GM18870 (cell line): ENCODE results near the gene UQCC3.
"Not testable (repeated sequence)": the region's sequence is repeated elsewhere in the genome, so short reads cannot be mapped to it uniquely, and the experiment has no call there.

Experiments
- ATAC-seq: cut with Tn5 transposase; IDR thresholded peaks from one replicate; pipeline ENCODE4 v1.9.1; 2021; ENCODE audit warnings: moderate library complexity; ENCODE audit not compliant: unreplicated experiment

The UQCC3 gene

GRCh38 chr11:62702246-62702645 is 30.8 kb downstream of the UQCC3 start:
- no peak for ATAC-seq

- not testable (repeated sequence) for ATAC-seq
These were observed 32.4 kb downstream of the UQCC3 start for GRCh38 chr11:62703921-62704320.

- no peak for ATAC-seq
These were observed 33.9 kb downstream of the UQCC3 start for GRCh38 chr11:62705413-62705812.

- no peak for ATAC-seq
These were observed 34.7 kb downstream of the UQCC3 start for GRCh38 chr11:62705880-62706849.

GRCh38 chr11:62706850-62707247 is 35.4 kb downstream of the UQCC3 start:
- no peak for ATAC-seq

DNA sequence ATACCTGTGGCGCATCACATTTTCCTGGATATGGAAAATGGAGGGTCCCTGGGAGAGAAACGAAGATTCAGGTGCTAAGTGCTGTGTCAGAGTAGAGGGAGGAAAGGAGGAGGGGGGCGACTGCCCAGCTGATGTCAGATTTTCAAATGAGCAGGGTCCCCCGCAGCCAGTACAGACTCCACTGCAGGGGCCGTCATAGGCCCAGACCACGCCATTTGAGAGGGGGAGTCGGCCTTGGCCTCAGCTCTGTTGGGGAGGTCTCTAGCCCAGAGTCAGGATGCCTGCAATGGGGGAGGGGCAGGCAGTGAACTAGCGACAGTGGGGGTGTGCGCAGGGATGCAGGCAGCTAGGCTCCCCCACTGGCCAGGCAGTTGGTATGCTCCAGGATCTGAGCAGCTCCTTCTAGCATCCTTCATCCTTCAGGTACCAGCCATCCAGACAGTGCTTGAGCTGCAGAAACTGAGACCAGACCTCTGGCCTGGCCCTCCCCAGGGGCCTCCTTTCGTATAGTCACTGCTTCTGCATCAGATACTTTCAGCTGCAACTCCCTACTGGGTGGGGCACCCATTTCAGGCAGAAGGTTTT is 35.9 kb downstream of the UQCC3 start, which contains the start of the genes BSCL2 and GNG3:
BSCL2 (minus strand) TSS at position 148 of the 585 bp plus-strand sequence. CDS start 229 bp downstream, outside the sequence.
GNG3 (plus strand) TSS at position 400 of the 585 bp plus-strand sequence. CDS start 620 bp downstream, outside the sequence.
- no peak for ATAC-seq

DNA sequence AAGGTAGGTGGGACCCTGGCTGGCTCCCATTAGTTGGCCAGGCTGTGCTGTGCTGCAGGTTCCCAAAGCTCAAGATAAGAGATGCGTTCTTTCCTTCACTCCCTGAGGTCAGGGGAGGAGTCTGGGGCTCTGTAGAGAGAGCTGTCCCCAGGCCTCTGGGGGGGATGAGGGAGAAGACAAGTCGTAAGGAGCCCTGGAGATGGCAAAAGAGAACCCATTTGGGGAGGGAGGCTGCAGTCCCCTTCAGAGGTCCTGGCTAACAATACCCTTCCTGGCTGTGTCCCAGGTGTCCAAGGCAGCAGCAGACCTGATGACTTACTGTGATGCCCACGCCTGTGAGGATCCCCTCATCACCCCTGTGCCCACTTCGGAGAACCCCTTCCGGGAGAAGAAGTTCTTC is 36.9 kb downstream of the UQCC3 start:
- ATAC-seq = no peak

DNA sequence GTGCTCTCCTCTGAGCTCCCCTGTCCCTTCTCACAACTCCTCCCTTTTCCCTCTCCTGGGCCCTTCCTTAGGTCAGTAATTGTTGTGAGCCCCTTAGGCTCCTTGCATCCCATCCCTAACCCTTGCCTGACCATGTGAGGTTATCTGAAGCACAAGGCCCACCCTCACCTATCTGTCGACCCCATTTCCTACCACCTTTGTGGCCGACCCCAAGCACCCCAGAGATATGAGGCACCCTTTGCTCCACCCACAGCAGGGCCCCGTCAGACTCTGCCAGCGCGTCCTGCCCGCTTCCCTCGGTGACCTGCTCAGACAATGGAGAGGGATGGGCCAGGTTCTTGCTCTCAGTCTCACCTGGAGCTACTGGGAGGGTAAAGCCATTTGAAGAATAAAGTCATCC is 37.3 kb downstream of the UQCC3 start:
- ATAC-seq = no peak

- ATAC-seq = peak; percentile 66
These were observed 38.0 kb downstream of the UQCC3 start for GRCh38 chr11:62709247-62710000.

DNA sequence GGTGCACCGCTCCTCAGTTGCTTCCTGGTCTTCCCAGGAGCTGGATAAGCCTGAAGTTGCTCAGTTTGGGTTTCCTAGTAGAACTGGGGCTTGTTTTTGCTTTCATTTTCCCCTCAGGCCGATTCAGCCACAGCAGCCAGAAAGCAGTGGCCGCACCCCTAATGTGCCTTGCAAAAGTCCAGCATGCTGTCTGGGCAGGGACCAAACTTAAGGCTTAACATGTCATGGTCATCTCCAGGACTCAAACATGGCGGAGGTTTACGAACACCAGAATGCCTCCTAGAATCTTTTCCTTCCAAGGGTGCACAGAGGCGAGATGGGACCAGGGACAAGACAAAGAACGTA is 38.5 kb downstream of the UQCC3 start:
- ATAC-seq = no peak

DNA sequence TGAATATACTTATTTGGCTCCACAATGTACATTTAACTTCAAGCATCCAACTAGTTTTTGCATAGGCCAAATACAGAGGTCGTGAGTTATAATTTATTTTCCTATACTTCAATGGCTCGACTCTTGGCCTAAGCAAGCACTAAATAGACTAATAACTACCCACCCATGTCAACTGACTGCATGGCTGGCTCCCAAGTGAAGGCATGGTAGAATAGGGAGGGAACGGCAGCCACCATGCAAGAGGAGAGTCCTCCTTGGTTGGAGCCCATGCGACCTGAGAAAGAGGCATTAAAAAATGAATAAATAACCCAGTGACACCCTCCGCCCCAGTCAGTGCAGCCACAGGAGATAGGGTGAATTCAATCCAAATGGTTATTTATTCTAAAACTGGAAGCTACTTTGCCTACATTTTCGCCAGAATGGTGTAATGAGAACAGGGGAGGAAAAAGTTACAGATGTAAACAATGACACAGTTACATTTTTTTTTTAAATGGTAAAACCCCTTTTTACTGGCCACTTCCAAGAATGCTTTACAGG is 40.9 kb downstream of the UQCC3 start:
- no peak for ATAC-seq

- no peak for ATAC-seq
These were observed 41.4 kb downstream of the UQCC3 start for GRCh38 chr11:62712861-62713260.

- ATAC-seq = no peak
These were observed 41.9 kb downstream of the UQCC3 start for GRCh38 chr11:62713343-62713742.

DNA sequence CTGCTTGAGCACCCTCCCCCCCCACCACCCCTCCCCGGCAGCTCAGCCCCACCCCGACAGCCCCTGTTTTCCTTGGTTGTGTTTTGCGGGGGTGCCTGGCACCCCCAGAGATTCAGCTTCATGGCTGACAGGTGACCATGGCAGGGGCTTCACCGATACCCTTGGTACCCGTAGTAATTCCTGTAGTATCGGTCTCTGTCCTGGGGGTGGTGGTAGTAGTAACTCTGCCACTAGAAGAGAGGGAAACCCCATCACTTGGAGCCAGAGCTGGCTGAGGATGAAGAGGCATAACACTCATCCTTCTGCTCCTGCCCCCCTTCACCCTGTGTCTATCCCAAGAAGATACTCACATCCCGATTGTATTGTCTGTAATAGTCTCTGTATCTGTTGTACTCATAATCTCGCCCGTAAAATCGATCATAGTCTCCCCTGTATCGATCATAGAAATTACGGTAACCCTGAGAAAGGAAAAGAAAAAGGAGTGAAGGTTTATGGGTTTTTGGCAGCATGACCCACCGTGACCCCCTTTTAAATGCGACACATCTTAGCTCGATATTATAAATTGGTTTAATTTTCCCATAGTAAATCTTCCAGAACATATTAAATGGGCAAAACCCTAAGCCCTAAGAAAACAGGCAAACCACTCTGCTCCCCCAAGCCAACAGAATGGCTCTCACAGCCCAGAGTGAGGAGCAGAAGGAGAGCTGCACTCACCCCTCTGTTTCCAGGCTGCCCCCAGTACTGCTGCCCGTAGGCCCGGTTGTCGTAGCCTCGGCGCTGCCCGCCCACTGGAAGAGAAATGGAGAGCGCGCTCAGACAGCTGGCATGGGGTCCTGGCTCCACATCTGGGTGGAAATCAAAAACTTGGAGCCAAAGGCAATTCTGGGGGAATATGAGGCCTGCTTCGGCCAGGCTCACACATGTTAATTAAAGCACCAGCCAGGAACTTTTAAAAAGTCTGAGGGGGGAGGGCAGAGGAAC is 44.0 kb downstream of the UQCC3 start:
- no peak for ATAC-seq

DNA sequence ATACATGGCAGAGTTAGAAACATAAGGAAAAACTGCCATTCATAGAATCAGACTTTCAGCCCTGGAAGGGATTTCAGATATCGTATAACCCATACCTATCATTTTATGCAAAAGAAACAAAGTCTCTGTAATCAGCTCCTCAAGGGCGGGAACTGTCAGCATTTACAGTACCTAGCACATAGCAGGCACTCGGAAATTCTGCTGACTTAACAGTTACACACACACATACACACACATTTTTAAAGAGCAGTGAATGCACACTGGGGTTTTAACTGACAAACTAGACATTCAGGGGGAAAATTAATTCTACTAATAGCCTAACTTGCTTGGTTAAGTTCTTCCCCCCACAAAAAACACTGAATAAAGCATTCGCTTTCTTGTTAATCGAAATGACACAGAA is 44.7 kb downstream of the UQCC3 start:
- no peak for ATAC-seq

- no peak for ATAC-seq
These were observed 45.3 kb downstream of the UQCC3 start for GRCh38 chr11:62716816-62717215.

- ATAC-seq = no peak
These were observed 48.0 kb downstream of the UQCC3 start for GRCh38 chr11:62719302-62719978.

DNA sequence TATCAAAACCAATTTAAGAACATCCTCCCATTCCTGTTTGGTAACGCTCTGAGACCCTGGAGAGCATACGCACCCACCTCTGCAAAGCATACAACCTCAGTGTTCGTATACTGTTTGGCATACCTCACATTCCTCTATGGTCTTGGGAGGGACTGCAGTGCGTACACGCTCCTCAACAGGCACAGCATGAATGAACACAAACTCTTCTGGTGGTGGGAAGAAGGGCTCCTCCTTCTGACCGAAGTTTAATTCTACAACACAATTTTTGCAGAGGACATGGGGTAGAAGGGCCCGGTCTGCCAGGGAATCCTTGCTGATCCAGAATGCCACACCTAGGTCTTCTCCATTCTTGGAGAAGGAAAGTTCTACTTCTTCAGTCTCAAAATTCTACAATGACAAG is 50.5 kb downstream of the UQCC3 start:
- ATAC-seq = no peak
